Right kidney (tissue), 1 donor: ENCODE data around the gene MRPL39.

ENCODE experiments used
- DNase-seq: peaks from one replicate; pipeline ENCODE4 v3.0.0-alpha.2; 2016

Gene MRPL39

GRCh38 chr21:25539606-25540005 lies 67.7 kb downstream of the MRPL39 start:
- no peak for DNase-seq

- no peak for DNase-seq
Measured at GRCh38 chr21:25537174-25537573, 70.1 kb downstream of the MRPL39 start.

- no peak for DNase-seq
Measured at GRCh38 chr21:25536752-25537151, 70.5 kb downstream of the MRPL39 start.

- no peak for DNase-seq
Measured at GRCh38 chr21:25535849-25536248, 71.4 kb downstream of the MRPL39 start.
